IMR-90 (cell line): ENCODE measurements around the gene TBRG4. TPM values are rescaled to one million over a fixed set of nuclear protein-coding genes. Genes with fewer than 3 reads are reported as not detected.

Source experiments
- ATAC-seq: fragments of 200-7000 bp; cut with Tn5 transposase; 2 replicates; pipeline ENCODE4 v1.9.1; 2020; ENCODE audit warnings: low read depth, mild to moderate bottlenecking, moderate library complexity
- BruUV-seq: library from RNA; stranded (reverse); fragments of 400-500 nt; replicated peaks from 2 replicates; lab custom pipeline; 2021; lab: Mats Ljungman, UMichigan
- CTCF ChIA-PET: fragments of 300-600 bp; formaldehyde crosslinking; extraction: SDS; loops from one replicate; lab custom pipeline; 2021; ENCODE audit warnings: antibody characterized with exemption; lab: Yijun Ruan, JAX
- POLR2A ChIA-PET: fragments of 300-600 bp; sonication (Branson Sonifier 250); formaldehyde crosslinking; loops from one replicate; lab custom pipeline; 2022; ENCODE audit warnings: antibody characterized with exemption; ENCODE audit not compliant: unreplicated experiment; lab: Charles Lee
- DNase-seq: peaks from one replicate; pipeline ENCODE4 v3.0.0; 2013
- H2AFZ ChIP-seq: replicated peaks from 2 replicates; pipeline ENCODE3; 2013; ENCODE audit warnings: low read length, mild to moderate bottlenecking; ENCODE audit not compliant: poor library complexity
- H2AK5ac ChIP-seq: 2 replicates; pipeline ENCODE4 v1.6.1; 2013; ENCODE audit warnings: low read depth, low read length, inconsistent platforms
- H2AK9ac ChIP-seq: replicated peaks from 2 replicates; pipeline ENCODE3; 2013; ENCODE audit warnings: mild to moderate bottlenecking, low read depth, low read length, moderate library complexity; ENCODE audit not compliant: poor library complexity
- H2BK120ac ChIP-seq: 2 replicates; pipeline ENCODE4 v1.6.1; 2013; ENCODE audit warnings: low read depth, low read length, inconsistent platforms
- H2BK15ac ChIP-seq: 3 replicates; pipeline ENCODE4 v1.6.1; 2013; ENCODE audit warnings: low read depth, low read length, inconsistent platforms
- H2BK20ac ChIP-seq: 2 replicates; pipeline ENCODE4 v1.6.1; 2013; ENCODE audit warnings: low read depth, mild to moderate bottlenecking, inconsistent platforms, low read length, moderate library complexity
- H2BK5ac ChIP-seq: 2 replicates; pipeline ENCODE4 v1.6.1; 2013; ENCODE audit warnings: mild to moderate bottlenecking, low read depth, low read length, inconsistent platforms; ENCODE audit not compliant: poor library complexity, severe bottlenecking
- H3K14ac ChIP-seq: replicated peaks from 2 replicates; pipeline ENCODE4 v1.6.1; 2013; ENCODE audit warnings: low read depth, low read length, inconsistent platforms
- H3K18ac ChIP-seq: 2 replicates; pipeline ENCODE4 v1.6.1; 2013; ENCODE audit warnings: low read depth, low read length, control low read depth
- H3K23ac ChIP-seq: 2 replicates; pipeline ENCODE4 v1.6.1; 2013; ENCODE audit warnings: low read depth, low read length, inconsistent platforms
- H3K27ac ChIP-seq: 2 replicates; pipeline ENCODE4 v1.5.1; 2013; ENCODE audit warnings: mild to moderate bottlenecking, control low read depth, low read length; ENCODE audit not compliant: insufficient read depth
- H3K27me3 ChIP-seq: 2 replicates; pipeline ENCODE4 v1.6.1; 2013; ENCODE audit warnings: low read length; ENCODE audit not compliant: control insufficient read depth, insufficient read depth
- H3K36me3 ChIP-seq: 2 replicates; pipeline ENCODE4 v1.6.1; 2013; ENCODE audit warnings: low read length, mixed read lengths; ENCODE audit not compliant: control insufficient read depth, insufficient read depth
- H3K4ac ChIP-seq: 2 replicates; pipeline ENCODE4 v1.6.1; 2013; ENCODE audit warnings: low read depth, low read length, inconsistent platforms
- H3K4me1 ChIP-seq: 2 replicates; pipeline ENCODE4 v1.6.1; 2013; ENCODE audit warnings: low read length, mixed read lengths; ENCODE audit not compliant: control insufficient read depth, insufficient read depth
- H3K4me2 ChIP-seq: 2 replicates; pipeline ENCODE4 v1.6.1; 2013; ENCODE audit warnings: low read depth, mild to moderate bottlenecking, control low read depth, low read length, moderate library complexity
- H3K4me3 ChIP-seq: 2 replicates; pipeline ENCODE4 v1.5.1; 2013; ENCODE audit warnings: low read depth, mild to moderate bottlenecking, control low read depth, low read length, moderate library complexity; ENCODE audit not compliant: insufficient read depth
- H3K56ac ChIP-seq: 2 replicates; pipeline ENCODE4 v1.6.1; 2013; ENCODE audit warnings: low read length, inconsistent platforms; ENCODE audit not compliant: insufficient read depth; ENCODE audit errors: extremely low read depth
- H3K79me1 ChIP-seq, 2 experiments: 2 replicates each; pipeline ENCODE4 v1.6.1; 2013; ENCODE audit warnings: low read length in 2 of 2, inconsistent platforms in 1 of 2, low read depth in 1 of 2
- H3K9ac ChIP-seq: 2 replicates; pipeline ENCODE4 v1.6.1; 2013; ENCODE audit warnings: low read depth, low read length, control low read depth
- H3K9me1 ChIP-seq: 2 replicates; pipeline ENCODE4 v1.6.1; 2013; ENCODE audit warnings: low read length, inconsistent platforms; ENCODE audit not compliant: insufficient read depth
- H3K9me3 ChIP-seq: 2 replicates; pipeline ENCODE4 v1.6.1; 2013; ENCODE audit warnings: low read length; ENCODE audit not compliant: control insufficient read depth, insufficient read depth
- H4K20me1 ChIP-seq: 2 replicates; pipeline ENCODE4 v1.6.1; 2013; ENCODE audit warnings: low read length, inconsistent platforms; ENCODE audit not compliant: insufficient read depth
- H4K5ac ChIP-seq: 2 replicates; pipeline ENCODE4 v1.6.1; 2013; ENCODE audit warnings: mild to moderate bottlenecking, low read depth, low read length, control low read depth
- H4K8ac ChIP-seq, 2 experiments: 2 replicates each; pipeline ENCODE4 v1.6.1; 2013; ENCODE audit warnings: low read depth in 2 of 2, low read length in 2 of 2, control low read depth in 1 of 2, inconsistent platforms in 1 of 2
- H4K91ac ChIP-seq: 2 replicates; pipeline ENCODE4 v1.6.1; 2013; ENCODE audit warnings: low read depth, low read length, inconsistent platforms; ENCODE audit not compliant: insufficient read depth
- BHLHE40 ChIP-seq: fragments of 150-350 bp; IDR thresholded peaks from 2 replicates; pipeline ENCODE4 v1.6.1; 2016; ENCODE audit warnings: mild to moderate bottlenecking, low read depth, low read length
- CEBPB ChIP-seq: IDR thresholded peaks from 2 replicates; pipeline ENCODE4 v1.6.1; 2012; ENCODE audit warnings: low read depth, low read length, improper control_type of control experiment
- FOS ChIP-seq: fragments of 150-350 bp; IDR thresholded peaks from 2 replicates; pipeline ENCODE4 v1.6.1; 2016; ENCODE audit warnings: low read depth, low read length
- RCOR1 ChIP-seq: IDR thresholded peaks from 2 replicates; pipeline ENCODE4 v1.6.1; 2012; ENCODE audit warnings: mild to moderate bottlenecking, low read length, improper control_type of control experiment; ENCODE audit not compliant: insufficient replicate concordance
- RFX5 ChIP-seq: IDR thresholded peaks from 2 replicates; pipeline ENCODE4 v1.8.0; 2012; ENCODE audit warnings: low read depth, mild to moderate bottlenecking, low read length, moderate library complexity
- WGBS, 2 experiments: methylation state at CpG; one replicate each; pipeline versions ENCODE4 v1.1.5 to v1.1.7; 2013; ENCODE audit warnings: missing lambda C conversion rate in 2 of 2; ENCODE audit not compliant: insufficient read length in 1 of 2; ENCODE audit errors: extremely low coverage in 2 of 2; 5-methylcytosine and 5-hydroxymethylcytosine counted together
- dilution Hi-C: fragments of 300-500 bp; cut with HindIII; formaldehyde crosslinking; loops from one replicate; pipeline ENCODE4 v1.14.3; 2018; ENCODE audit warnings: low sequenced_read_pairs; ENCODE audit not compliant: unreplicated experiment
- in situ Hi-C: fragments of 300-500 bp; cut with MboI; formaldehyde crosslinking; loops from 3 replicates; pipeline ENCODE4 v1.14.3; 2019; ENCODE audit warnings: low sequenced_read_pairs, inconsistent platforms, mixed read lengths
- intact Hi-C: fragments of 100-400 bp; cut with micrococcal nuclease; formaldehyde crosslinking; loops from 2 replicates; pipeline ENCODE4 v1.10.0; 2022
- polyA plus RNA-seq, 3 experiments: library from polyadenylated mRNA; depleted of rRNA; stranded (reverse); fragments of >200 nt; gene quantifications; 2 replicates each; pipeline ENCODE4 v1.2.3, GENCODE V29; 2012; ENCODE audit warnings: low replicate concordance in 1 of 3
- total RNA-seq: library from RNA; depleted of rRNA; stranded (reverse); fragments of >200 nt; gene quantifications from 2 replicates; pipeline ENCODE4 v1.2.3, GENCODE V29; 2012
- TF ChIP-seq, protein P1 (sequence below): fragments of 150-350 bp; IDR thresholded peaks from 2 replicates; pipeline ENCODE4 v1.6.1; 2016; ENCODE audit warnings: low read depth, mild to moderate bottlenecking, low read length, moderate library complexity, borderline replicate concordance
- TF ChIP-seq, protein P2 (sequence below): fragments of 150-350 bp; IDR thresholded peaks from 2 replicates; pipeline ENCODE4 v1.6.1; 2017; ENCODE audit warnings: mild to moderate bottlenecking, antibody characterized with exemption, low read length, low read depth

TBRG4 gene
- total and polyA plus RNA-seq, 2 of the 4 experiments (the other 2 are of a cell fraction) = 71.6 to 77.6 TPM

GRCh38 chr7:45084901-45085618, 26.4 kb downstream of the TBRG4 start (continued):
- no peak for TF ChIP-seq FOS

DNA sequence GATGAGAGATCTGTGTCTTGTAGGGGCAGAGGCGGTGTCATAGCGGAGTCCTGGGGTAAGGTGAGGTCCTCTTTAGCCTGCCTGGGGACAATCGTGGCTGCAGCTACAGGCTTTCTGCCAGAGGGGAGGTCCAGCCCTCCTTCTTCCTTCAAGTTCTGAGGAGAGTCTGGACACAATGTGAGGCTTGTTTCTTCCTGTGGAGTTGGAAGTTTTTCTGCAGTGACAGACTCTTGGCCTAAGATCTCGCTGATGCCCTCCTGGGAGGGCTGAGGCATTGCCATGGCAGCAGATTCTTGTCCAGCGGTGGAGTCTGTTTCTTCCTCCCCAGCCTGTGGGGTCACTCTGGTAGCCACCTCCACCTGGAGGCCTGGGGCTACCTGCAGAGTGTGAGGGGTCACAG, 27.2 kb downstream of the TBRG4 start:
- Histone ChIP-seq H2AK5ac (no peak overlapping the region), H4K91ac (no peak overlapping the region), H2BK20ac (no peak overlapping the region), H3K9ac (no peak overlapping the region), H2BK120ac (no peak overlapping the region), H3K4me1 (peaks cover 3% of the 10 kb centered on the region; the same call in 1 of the 2 replicates), H3K9me1 (peaks cover 15% of the 10 kb centered on the region), H3K18ac (no peak overlapping the region), H3K27me3 (no peaks in the 10 kb centered on the region), H4K20me1 (no peaks in the 10 kb centered on the region), H3K9me3 (no peaks in the 10 kb centered on the region), H3K4me2 (no peak overlapping the region), H2AFZ (no peak overlapping the region), H2BK5ac (no peak overlapping the region), H2BK15ac (no peak overlapping the region), H4K5ac (no peak overlapping the region), H3K56ac (no peak overlapping the region), H3K36me3 (peaks cover 13% of the 10 kb centered on the region; the same call in 1 of the 2 replicates), H3K4me3 (no peak overlapping the region), H4K8ac (no peak overlapping the region), H3K23ac (no peak overlapping the region), H3K4ac (no peak overlapping the region), H3K79me1 (peaks cover 0 to 8% of the 10 kb centered on the region in 2 experiments; a peak in 1 of 4 replicates), H3K14ac (no peak overlapping the region), H2AK9ac (no peak overlapping the region), H3K27ac (no peak overlapping the region)
- in situ Hi-C loops = no loop called here
- 90% methylated on average over 1 of the region's 5 CpGs; no CpG with 5 or more reads in 1 of the 2 experiments for WGBS, 2 experiments
- no peak for TF ChIP-seq CEBPB
- no peak for TF ChIP-seq RFX5
- no peak for TF ChIP-seq RCOR1
- TF ChIP-seq BHLHE40 = no peak
- TF ChIP-seq, protein P1, sequence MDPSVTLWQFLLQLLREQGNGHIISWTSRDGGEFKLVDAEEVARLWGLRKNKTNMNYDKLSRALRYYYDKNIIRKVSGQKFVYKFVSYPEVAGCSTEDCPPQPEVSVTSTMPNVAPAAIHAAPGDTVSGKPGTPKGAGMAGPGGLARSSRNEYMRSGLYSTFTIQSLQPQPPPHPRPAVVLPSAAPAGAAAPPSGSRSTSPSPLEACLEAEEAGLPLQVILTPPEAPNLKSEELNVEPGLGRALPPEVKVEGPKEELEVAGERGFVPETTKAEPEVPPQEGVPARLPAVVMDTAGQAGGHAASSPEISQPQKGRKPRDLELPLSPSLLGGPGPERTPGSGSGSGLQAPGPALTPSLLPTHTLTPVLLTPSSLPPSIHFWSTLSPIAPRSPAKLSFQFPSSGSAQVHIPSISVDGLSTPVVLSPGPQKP = no peak
- TF ChIP-seq, protein P2, sequence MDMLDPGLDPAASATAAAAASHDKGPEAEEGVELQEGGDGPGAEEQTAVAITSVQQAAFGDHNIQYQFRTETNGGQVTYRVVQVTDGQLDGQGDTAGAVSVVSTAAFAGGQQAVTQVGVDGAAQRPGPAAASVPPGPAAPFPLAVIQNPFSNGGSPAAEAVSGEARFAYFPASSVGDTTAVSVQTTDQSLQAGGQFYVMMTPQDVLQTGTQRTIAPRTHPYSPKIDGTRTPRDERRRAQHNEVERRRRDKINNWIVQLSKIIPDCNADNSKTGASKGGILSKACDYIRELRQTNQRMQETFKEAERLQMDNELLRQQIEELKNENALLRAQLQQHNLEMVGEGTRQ = no peak
- no TSS peak for BruUV-seq
- POLR2A ChIA-PET = no interaction called here
- intact Hi-C loops = no loop called here
- no peak for DNase-seq
- dilution Hi-C loops = no loop called here
- no peak for ATAC-seq
- CTCF ChIA-PET = no interaction called here
